NCI-H2196 treated with DMSO at 0.1 percent for 48 hours (cell line): Measurements from ENCODE around the gene ASPG.

Source experiments
- DNase-seq: peaks from one replicate; lab custom pipeline; 2025; ENCODE audit not compliant: unreplicated experiment; lab: John Stamatoyannopoulos, UW

ASPG gene

DNA sequence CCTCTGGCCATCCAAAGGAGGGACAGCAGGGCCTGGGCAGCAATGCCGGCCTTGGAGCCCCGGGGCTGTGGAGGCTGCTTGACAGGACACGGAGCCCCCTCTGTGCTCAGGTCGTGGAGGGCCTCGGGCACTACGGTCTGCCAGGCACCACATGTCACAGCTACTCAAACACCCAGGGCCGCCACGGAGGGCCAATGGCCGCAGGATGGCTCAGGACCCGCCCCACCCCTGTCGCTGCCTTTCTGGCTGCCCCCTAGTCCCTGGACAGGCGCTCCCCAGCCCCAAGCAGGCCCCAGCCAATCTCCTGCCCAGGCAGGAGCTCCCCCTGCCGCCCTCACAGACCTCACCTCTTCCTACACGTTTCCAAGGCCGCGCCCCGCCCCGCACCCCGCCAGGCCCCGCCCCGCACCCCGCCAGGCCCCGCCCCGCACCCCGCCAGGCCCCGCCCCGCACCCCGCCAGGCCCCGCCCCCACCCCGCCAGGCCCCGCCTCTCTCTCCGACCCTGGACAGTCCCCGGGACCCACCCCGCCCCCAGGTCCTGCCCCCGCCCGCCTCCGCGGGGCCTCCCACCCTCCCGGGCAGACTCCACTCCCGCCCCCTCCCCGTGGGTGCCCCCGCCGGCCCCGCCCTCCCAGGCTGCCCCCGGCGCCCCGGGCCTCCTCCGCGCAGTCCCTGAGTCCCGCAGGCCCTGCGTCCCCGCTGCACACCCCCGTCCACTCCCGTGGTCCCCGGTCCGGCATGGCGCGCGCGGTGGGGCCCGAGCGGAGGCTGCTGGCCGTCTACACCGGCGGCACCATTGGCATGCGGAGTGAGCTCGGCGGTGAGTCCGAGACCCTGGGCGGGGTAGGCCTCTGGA lies at the start of gene ASPG:
Gene ASPG, plus strand, starts transcription at position 669 of the 857 bp plus-strand sequence. Its CDS starts 71 bp downstream, at position 740.
- DNase-seq = no peak

DNA sequence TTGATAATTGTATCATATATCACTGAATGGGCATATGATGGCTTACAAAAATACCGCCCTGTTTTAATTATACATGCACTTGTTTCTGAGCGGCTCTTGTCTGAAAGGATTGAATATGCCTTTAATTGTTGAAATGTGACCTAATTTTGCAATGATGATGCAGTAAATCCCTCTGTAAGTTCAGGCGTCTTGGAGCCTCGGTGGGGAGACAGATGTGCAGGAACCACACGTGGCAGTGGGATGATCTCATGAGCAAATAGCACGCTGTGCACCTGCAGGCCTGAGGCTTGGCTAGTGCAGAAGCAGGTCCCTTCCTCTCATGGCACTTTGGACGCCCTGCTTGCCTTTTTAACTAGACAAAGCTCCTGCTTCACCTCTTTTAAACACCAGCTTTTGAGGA lies 49.3 kb upstream of the ASPG start:
- DNase-seq = no peak

DNA sequence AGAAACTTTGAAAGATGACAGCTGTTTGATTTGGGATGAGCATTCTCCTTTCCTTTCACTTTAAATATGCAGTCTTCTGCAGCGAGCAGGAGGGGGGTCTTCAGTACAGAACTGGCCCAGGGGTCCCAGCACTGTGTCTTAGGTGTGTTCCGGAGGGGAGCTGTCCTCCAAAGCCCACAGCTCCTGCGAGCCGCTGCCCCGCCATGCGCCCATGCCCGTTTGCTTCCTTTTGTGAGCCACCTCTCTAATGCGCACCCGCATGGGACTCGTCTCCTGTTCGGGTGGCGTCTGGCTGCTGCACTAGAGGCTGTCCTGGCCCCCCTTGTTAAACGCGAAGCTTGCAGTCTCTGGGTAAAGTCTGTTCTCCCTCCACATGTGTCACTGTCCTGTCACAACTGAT lies 48.4 kb upstream of the ASPG start:
- no peak for DNase-seq

DNA sequence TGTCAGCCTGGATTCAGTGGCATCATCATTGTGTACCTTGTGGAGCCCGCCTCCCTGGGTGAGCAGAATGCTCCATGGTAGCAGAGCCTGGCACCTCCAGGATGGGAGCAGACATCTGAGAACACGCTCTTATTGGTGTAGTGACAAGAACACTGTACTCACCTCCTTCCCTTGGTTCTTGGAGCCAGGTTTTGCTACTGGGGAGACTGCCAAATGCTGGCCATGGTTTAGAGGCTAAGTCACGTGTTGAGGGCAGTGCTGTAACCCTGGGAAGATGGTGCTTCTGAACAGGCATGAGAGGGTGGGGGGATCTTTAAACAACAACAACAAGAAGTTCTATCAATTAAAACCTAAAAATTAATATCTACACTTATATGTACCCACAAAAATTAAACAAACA lies 47.6 kb upstream of the ASPG start:
- DNase-seq = no peak

DNA sequence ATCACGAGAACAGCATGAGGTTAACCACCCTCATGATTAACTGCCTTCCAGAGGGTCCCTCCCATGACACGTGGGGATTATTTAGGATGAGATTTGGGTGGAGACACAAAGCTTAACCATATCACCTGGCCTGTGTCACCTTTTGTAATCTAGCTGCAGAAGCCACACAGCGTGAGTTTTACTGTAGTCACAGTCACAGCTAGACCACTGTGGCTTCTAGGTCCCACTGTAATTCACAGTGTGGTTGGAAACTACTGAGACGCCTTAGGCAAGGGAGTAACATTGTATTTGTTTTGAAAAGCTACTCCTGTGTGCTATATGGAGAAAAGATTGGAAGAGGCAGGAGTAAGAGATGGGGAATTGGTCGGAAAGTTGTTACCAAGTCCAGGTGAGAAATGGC lies 46.3 kb upstream of the ASPG start:
- DNase-seq = no peak

DNA sequence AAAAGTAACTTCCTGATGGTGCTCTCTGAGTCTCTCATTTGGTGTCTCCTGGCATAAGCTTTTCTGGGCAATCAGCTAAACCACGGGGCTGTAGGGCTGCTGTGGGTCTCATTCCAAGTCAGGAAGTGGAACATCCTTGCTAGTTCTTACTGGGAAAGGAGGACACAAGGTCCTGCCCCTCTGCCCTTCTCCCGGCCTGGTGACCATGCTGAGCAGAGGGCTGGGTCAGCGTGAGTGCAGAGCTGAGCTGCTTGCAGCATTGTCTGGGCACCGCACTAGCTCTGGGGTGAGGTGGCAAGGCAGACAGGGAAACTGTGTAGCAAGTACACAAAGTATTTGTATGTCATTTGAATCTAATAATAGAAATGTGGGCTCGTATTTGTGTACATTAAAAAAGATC lies 45.0 kb upstream of the ASPG start:
- no peak for DNase-seq

DNA sequence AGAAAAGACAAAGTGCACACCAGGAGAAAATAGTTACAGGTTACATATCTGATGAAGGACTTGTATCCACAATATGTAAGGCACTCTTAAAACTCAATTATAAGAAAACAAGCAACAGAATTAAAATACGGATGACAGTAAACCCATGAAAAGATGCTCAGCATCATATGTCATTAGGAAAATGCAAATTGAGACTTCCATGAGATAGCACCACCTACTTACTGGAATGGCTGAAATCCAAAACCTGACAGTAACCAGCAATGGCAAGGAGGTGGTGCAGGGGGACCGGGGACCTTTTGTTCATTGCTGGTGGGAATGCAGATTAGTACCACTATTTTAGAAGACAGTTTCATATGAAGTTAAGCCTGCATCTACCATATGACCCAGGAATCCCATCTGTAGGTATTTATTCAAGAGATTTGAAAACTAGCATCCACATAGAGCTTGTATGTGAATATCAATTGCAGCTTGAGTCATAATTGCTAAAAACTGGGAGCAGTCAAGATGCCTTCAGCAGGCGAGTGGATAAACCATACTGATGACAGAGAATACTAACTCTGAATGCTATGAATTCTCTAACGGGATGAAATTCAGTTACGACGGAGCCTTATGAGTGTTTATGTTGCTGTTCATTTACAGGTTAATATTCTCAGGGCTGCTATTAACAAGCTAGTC lies 43.9 kb upstream of the ASPG start:
- DNase-seq = no peak

DNA sequence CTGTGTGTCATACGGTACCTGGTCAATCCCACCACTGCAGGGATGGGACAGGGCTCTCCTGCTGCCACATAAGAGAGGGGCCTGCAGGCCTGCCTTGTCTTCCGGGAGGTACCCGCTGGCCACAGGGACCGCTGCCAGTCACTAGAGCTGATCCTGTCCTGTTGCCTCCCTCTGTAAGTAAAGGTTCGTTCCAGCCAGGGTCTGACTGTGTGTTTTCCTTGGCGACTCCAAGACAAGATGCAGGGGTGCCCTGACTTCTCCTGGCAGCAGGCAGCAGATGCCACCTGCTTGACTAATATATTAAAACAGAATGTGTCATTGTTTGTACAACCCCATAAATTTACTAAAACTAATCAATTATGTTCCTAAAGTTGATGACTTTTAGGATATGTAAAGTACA lies 41.5 kb upstream of the ASPG start:
- no peak for DNase-seq

DNA sequence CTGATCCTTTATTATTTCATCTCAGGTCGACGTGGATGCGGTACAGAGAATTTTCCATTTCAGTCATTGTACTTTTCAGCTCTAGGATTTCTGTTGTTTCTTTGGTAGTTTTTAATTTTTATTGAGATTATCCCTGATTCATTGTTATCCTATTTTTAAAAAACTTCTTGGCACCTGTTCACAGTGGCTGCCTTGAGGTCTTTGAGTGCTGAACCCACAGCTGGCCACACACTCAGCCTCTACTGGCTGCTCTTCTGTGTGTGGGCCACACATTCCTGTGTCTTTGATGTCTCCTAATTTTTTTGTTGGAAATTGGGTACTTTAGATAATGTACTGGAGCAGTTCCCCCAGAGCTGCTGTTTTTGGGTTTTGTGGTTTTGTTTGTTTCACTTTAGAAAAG lies 37.7 kb upstream of the ASPG start:
- DNase-seq = no peak

DNA sequence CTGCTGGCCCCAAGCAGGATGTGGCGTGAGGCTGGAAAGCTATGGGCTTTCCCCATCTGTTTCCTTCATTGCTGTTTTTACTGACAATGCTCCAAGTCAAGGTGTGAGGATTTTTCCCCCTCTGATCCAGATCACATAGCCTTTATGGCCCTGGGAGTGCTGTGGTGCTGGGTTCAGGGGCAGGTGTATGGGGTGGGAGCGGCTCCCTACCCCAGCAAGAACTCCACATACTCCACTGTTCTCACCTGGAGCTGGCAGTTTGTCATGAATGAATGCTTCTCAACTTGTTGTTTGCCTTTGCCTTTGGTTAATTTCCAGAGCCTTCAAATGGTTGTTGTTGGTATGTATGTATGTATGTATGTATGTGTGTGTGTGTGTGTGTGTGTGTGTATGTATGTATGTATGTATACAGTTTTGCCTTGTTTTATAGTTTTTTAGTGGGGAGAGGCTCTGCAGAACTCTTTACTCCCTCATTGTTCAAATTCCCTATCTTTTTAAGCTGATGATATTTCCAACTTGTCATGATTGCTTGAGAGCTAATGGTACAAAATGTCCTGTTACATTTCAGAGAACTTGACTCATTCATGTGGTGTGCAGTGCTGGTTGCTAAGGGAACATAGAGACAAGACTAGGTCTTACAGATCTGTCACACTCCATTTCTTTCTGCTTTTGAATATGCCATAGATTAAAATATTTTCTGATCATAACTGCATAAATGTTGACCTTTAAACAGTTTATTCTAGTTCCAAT lies 36.6 kb upstream of the ASPG start:
- no peak for DNase-seq

DNA sequence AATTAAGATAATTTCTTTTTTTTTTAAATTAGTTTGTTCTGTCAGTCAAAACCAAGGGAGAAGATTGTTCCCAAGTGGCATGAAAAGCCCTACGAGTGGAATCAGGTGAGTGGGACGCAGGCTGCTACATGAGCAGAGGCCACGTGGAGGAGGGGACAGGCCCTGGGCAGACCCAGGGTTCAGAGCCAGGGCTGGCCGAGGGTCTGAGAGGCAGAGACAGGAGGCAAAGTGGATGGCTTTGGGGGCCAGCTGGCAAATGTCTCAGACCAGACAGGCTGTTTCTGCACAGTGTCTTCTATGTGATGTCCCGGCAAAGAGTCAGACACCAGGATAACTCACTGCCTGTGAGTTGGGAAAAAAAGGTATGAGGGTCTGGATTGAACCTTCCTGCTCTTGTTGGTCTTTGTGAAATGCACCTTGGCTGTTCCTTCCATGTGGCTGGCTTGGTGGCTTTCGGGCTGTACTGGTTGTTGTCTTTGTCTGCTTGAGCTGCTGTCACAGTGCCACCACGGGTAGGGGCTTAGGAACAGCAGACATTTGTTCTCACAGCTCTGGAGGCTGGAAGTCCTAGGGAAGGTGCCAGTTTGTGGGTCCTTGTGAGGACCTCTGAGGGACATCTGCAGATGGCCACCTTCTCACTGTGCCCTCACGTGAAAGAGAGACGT lies 35.8 kb upstream of the ASPG start:
- DNase-seq = no peak

DNA sequence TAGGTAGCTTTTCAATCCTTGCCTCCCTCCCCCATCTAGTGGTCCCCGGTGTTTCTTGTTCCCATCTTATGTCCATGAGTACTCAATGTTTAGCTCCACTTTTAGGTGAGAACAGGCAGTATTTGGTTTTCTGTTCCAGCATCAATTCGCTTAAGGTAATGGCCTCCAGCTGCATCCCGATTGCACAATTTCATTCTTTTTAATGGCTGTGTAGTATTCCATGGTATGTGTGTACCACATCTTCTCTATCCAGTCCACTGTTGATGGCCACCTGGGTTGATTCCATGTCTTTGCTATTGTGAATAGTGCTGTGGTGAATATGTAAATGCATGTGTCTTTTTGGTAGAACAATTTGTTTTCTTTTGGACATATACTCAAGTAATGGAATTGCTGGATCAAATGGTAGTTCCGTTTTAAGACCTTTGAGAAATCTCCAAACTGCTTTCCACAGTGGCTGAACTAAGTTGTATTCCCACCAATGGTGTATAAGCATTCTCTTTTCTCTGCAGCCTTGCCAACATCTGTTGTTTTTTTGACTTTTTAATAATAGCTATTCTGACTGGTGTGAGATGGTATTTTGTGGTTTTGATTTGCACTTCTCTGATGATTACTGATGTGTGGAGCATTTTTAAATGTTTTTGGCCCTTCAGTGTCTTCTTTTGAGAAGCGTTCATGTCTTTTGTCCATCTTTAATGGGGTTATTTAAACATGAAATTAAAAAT lies 34.2 kb upstream of the ASPG start:
- no peak for DNase-seq

DNA sequence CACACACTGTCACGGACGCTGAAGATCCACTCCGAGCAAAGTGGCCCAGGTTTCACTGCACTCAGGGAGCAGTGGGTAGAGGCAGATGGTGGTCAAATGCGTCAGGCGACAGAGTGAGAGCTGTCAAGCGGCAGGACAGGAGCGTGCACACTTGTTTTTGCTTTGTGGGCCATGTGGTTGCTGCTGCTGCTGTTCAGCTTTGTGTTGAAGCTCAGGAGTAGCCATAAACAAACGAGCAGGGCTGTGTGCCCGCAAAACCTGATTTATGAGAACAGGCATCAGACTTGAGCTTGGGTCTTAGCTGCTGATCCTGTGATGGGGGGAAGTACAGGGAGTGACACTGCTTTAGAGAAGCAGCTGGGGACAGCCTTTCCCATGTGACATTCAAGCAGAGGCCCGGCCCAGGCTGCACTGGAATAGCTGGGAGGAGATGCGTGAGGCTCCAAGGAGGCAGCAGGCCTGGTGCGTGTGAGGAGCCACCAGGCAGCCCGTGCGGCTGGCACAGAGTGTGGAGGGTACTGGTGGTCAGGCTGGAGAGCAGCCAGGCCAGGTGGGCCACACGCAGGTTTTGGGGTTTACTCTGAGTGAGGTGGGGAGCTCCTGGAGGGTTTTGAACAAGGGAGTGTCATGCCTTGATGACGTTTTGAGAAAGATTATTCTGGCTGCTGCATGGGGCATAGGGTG lies 31.1 kb upstream of the ASPG start:
- no peak for DNase-seq

DNA sequence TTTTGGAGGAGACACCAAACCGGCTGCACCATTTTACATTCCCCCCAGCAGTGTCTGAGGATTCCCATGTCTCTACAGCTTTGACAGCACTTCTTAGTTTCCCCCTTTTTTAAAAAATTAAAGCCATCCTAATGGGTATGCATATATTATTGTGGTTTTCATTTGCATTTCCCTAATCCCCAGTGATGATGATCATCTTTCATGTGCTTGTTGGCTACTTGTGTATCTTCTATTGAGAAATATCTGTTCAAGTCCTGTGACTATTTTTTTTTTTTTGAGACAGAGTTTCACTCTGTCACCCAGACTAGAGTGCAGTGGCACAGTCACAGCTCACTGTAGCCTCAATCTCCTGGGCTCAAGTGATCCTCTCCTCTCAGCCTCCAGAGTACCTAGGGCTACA lies 23.2 kb upstream of the ASPG start:
- no peak for DNase-seq

DNA sequence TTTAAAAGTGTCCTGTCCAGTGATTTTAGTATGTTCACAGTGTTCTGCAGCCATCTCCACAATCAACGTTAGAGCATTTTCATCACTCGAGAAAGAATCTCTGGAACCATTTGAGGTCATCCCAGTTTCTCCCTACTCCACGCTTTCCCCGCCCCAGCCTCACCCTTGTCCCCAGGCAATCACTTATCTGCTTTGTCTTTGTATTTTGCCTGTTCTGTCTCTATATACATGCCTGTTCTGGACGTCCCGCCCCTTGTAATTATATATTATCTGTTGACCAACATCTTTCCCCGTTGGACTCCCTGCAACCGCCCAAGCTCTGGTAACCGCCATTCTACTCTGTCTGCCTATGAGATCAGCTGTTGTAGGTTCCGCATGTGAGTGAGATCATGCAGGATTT lies 21.5 kb upstream of the ASPG start:
- DNase-seq = no peak

DNA sequence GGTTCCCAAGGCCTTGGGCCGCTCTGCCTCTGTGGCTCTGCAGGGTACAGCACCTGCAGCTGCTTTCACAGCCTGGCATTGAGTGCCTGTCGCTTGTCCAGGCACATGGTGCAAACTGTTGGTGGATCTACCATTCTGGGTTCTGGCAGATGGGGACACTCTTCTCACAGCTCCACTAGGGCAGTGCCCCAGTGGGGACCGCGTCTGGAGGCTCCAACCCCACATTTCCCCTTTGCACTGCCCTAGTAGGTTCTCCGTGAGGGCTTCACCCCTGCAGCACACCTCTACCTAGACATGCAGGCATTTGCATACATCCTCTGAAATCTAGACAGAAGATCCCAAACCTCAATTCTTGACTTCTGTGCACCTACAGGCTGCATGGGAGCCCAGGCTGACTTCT lies 19.2 kb upstream of the ASPG start:
- no peak for DNase-seq

DNA sequence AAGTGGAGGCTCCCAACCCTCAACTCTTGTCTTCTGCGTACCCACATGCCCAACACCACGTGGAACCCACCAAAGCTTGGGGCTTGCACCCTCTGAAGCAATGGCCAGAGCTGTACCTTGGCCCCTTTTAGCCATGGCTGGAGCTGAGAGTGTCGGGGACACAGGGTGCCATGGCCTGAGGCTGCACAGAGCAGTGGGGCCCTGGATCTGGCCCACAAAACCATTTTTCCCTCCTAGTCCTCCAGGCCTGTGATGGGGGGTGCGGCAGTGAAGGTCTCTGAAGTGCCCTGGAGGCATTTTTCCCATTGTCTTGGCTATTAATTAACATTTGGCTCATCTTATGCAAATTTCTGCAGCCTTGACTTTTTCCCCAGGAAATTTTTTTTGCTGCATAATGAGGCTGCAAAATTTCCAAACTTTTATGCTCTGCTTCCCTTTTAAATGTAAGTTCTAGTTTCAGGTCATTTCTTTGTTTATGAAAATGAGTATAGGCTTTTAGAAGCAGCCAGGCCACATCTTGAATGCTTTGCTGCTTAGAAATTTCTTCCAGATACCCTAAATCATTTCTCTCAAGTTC lies 18.7 kb upstream of the ASPG start:
- no peak for DNase-seq

DNA sequence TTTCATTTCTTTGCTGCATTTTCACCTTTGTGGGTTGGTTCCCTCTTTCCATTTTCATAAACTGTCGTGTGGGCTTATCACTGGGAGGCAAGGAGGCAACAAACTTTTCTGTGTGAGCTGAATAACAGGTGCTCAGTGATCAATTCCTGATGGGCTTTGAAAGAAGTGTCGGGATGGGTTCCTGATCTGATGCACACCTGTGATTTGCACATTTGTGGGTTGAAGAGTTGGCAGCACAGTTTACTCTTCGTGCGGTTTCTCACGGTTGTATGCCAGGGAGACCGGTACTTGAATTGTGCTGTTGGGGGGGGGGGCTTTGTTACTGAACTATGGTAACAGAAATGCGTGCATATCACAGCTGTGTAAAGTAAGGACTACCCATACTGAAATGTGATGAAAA lies 16.0 kb upstream of the ASPG start:
- DNase-seq = no peak

DNA sequence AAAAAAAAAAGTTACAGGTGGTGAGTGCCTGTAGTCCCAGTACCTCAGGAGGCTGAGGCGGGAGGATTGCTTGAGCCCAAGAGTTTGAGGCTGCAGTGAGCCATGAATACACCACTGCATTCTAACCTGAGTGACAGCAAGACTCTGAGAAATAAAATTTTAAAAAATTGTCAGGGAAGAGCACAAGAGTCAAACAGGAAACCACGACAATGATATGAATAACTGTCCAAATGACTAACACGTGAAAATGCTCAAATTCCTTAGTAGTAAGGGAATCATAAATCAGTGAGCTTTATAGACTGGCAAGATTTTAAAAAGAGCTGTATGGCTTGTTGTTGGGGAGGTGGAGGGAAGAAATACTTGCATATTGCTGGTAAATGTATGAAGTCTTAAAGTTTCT lies 12.9 kb upstream of the ASPG start:
- DNase-seq = no peak

DNA sequence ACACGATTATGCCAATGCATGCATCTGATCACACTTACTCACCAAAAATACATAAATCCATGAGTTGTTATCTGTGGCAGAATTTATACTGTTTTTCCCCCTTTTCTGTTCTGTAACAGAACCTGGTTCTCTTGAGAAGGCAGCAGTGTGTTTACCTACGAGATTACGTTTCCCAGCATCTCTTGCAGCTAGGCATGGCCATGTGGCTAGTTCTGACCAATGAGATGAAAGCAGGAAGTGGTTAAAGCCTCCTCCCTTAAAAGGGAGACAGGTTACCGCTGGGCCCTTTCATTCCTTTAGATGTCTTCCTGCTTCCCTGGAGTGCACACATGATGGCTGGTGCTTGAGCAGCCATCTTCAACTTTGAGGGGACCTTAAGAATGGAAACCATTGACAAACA lies 11.7 kb upstream of the ASPG start:
- DNase-seq = no peak
